CD14-positive monocyte (primary cell): ENCODE data around the gene IQSEC3. TPM values are rescaled to one million over a fixed set of nuclear protein-coding genes. Genes with fewer than 3 reads are reported as not detected.

ENCODE experiments used
- DNase-seq, 3 donors: peaks; one replicate each; pipeline ENCODE4 v3.0.0-alpha.2; 2011 to 2022
- H2AFZ ChIP-seq: 2 replicates; pipeline ENCODE4 v1.6.0; 2012; ENCODE audit warnings: mild to moderate bottlenecking, low read depth, low read length, inconsistent platforms; ENCODE audit not compliant: insufficient read depth, poor library complexity, severe bottlenecking
- H3K27ac ChIP-seq, 2 donors: 1 replicate in 1 of 2; 2 replicates in 1 of 2; pipeline ENCODE4 v1.5.1; 2012 to 2013; ENCODE audit warnings: low read length in 2 of 2, control low read depth in 1 of 2, inconsistent platforms in 1 of 2, low read depth in 1 of 2, mild to moderate bottlenecking in 1 of 2
- H3K27me3 ChIP-seq, 2 donors: one replicate each; pipeline versions ENCODE4 v1.6.0 to v1.6.1; 2011 to 2013; ENCODE audit warnings: low read length in 2 of 2; ENCODE audit not compliant: control insufficient read depth in 2 of 2, insufficient read depth in 2 of 2
- H3K36me3 ChIP-seq, 2 donors: replicated peaks in 1 of 2; 1 replicate in 1 of 2; 2 replicates in 1 of 2; pipeline versions ENCODE4 v1.5.1 to v1.6.1; 2012 to 2013; ENCODE audit warnings: low read length in 2 of 2, control low read depth in 1 of 2, inconsistent platforms in 1 of 2, mild to moderate bottlenecking in 1 of 2; ENCODE audit not compliant: insufficient read depth in 2 of 2, control insufficient read depth in 1 of 2
- H3K4me1 ChIP-seq, 2 donors: 1 replicate in 1 of 2; 2 replicates in 1 of 2; pipeline versions ENCODE4 v1.5.1 to v1.6.1; 2012 to 2013; ENCODE audit warnings: low read length in 2 of 2, control low read depth in 1 of 2, inconsistent platforms in 1 of 2, mild to moderate bottlenecking in 1 of 2, moderate library complexity in 1 of 2; ENCODE audit not compliant: insufficient read depth in 2 of 2, control insufficient read depth in 1 of 2
- H3K4me2 ChIP-seq: replicated peaks from 2 replicates; pipeline ENCODE3; 2012; ENCODE audit warnings: low read length, moderate library complexity, mild to moderate bottlenecking; ENCODE audit not compliant: poor library complexity, severe bottlenecking; ENCODE audit errors: extremely low read depth
- H3K4me3 ChIP-seq, 3 experiments: fragments of 200-600 bp in 1 of 3; sonication (generic) in 1 of 3; replicated peaks in 1 of 3; 1 replicate in 2 of 3; 2 replicates in 1 of 3; pipeline ENCODE4 v1.5.1; 2011 to 2013; ENCODE audit warnings: low read length in 3 of 3, mild to moderate bottlenecking in 3 of 3, control low read depth in 2 of 3, low read depth in 2 of 3, inconsistent platforms in 1 of 3, moderate library complexity in 1 of 3
- H3K79me2 ChIP-seq: 2 replicates; pipeline ENCODE4 v1.6.0; 2012; ENCODE audit warnings: mild to moderate bottlenecking, control low read depth, inconsistent platforms, low read length, moderate library complexity; ENCODE audit not compliant: insufficient read depth
- H3K9ac ChIP-seq: 2 replicates; pipeline ENCODE4 v1.6.0; 2017; ENCODE audit warnings: low read length, mild to moderate bottlenecking; ENCODE audit not compliant: insufficient read depth, poor library complexity, severe bottlenecking
- H3K9me3 ChIP-seq, 2 donors: replicated peaks in 1 of 2; 1 replicate in 1 of 2; 2 replicates in 1 of 2; pipeline versions ENCODE4 v1.5.1 to v1.6.1; 2012 to 2013; ENCODE audit warnings: low read length in 2 of 2, control low read depth in 1 of 2; ENCODE audit not compliant: control insufficient read depth in 1 of 2, insufficient read depth in 1 of 2
- H4K20me1 ChIP-seq: 2 replicates; pipeline ENCODE4 v1.6.0; 2012; ENCODE audit warnings: mild to moderate bottlenecking, low read length, control low read depth, moderate library complexity; ENCODE audit not compliant: insufficient read depth
- H3K27ac Mint-ChIP-seq, 7 donors: one replicate each; pipeline ENCODE4 v1.8.0; 2020; ENCODE audit warnings: mild to moderate bottlenecking in 7 of 7, mixed read lengths in 7 of 7, moderate library complexity in 6 of 7, inconsistent platforms in 2 of 7
- H3K27me3 Mint-ChIP-seq, 3 donors: one replicate each; pipeline ENCODE4 v1.8.0; 2021 to 2022; ENCODE audit warnings: low read depth in 3 of 3, mild to moderate bottlenecking in 3 of 3, mixed read lengths in 3 of 3, moderate library complexity in 3 of 3, inconsistent platforms in 1 of 3
- H3K36me3 Mint-ChIP-seq, 2 donors: one replicate each; pipeline ENCODE4 v1.8.0; 2020; ENCODE audit warnings: mixed read lengths in 2 of 2, inconsistent platforms in 1 of 2, mild to moderate bottlenecking in 1 of 2
- H3K4me1 Mint-ChIP-seq: one replicate; pipeline ENCODE4 v1.8.0; 2020; ENCODE audit warnings: mild to moderate bottlenecking, mixed read lengths
- H3K4me3 Mint-ChIP-seq, 2 donors: one replicate each; pipeline ENCODE4 v1.8.0; 2020; ENCODE audit warnings: mild to moderate bottlenecking in 2 of 2, mixed read lengths in 2 of 2, moderate library complexity in 1 of 2
- H3K9me3 Mint-ChIP-seq, 7 donors: one replicate each; pipeline ENCODE4 v1.8.0; 2020 to 2022; ENCODE audit warnings: mixed read lengths in 7 of 7, mild to moderate bottlenecking in 6 of 7, moderate library complexity in 6 of 7, inconsistent platforms in 2 of 7
- CTCF ChIP-seq: fragments of 200-600 bp; IDR thresholded peaks from one replicate; pipeline ENCODE4 v1.8.0; 2022; ENCODE audit warnings: antibody characterized with exemption, mild to moderate bottlenecking
- WGBS: methylation state at CpG from one replicate; pipeline ENCODE4 v1.1.5; 2013; ENCODE audit warnings: missing lambda C conversion rate; ENCODE audit not compliant: insufficient coverage; 5-methylcytosine and 5-hydroxymethylcytosine counted together
- intact Hi-C, 2 donors: fragments of 100-400 bp; cut with micrococcal nuclease; formaldehyde crosslinking; loops; one replicate each; pipeline versions ENCODE4 v1.15.0 to v1.15.1; 2023
- polyA plus RNA-seq, 3 donors: library from polyadenylated mRNA; depleted of rRNA in 1 of 3; unstranded in 2 of 3; stranded (reverse) in 1 of 3; fragments of 300-500 nt in 2 of 3; fragments of >200 nt in 1 of 3; fragmentation: Illumina TruSeq in 2 of 3; gene quantifications; 1 replicate in 2 of 3; 2 replicates in 1 of 3; pipeline ENCODE4 v1.2.3, GENCODE V29; 2012 to 2021

Gene IQSEC3
- polyA plus RNA-seq, 3 donors: not detected

GRCh38 chr12:196436-196835, 129.9 kb downstream of the IQSEC3 start:
- TF ChIP-seq CTCF: no peak
- no peak for DNase-seq
- intact Hi-C loops: no loop called here
- H3K9me3 Mint-ChIP-seq: peaks cover 0 to 3% (median 0%) of the 10 kb centered on the region in 7 donors
- H3K79me2 ChIP-seq: no peaks in the 10 kb centered on the region
- H3K27ac Mint-ChIP-seq: no peak overlapping the region
- H3K36me3 ChIP-seq: no peaks in the 10 kb centered on the region
- H3K27me3 Mint-ChIP-seq: peaks cover 20 to 33% (median 23%) of the 10 kb centered on the region in 3 donors
- 91% methylated on average over 3 of the region's 4 CpGs for WGBS
- peaks cover 6 to 25% of the 10 kb centered on the region in 2 donors for H3K36me3 Mint-ChIP-seq
- no peaks in the 10 kb centered on the region for H4K20me1 ChIP-seq
- no peak overlapping the region for H2AFZ ChIP-seq
- peaks cover 0 to 6% of the 10 kb centered on the region in 2 donors for H3K27me3 ChIP-seq
- no peak overlapping the region for H3K9ac ChIP-seq
- no peak overlapping the region for H3K4me3 ChIP-seq
- H3K27ac ChIP-seq: no peak overlapping the region
- no peak overlapping the region for H3K4me2 ChIP-seq
- no peaks in the 10 kb centered on the region for H3K4me1 ChIP-seq
- no peaks in the 10 kb centered on the region for H3K9me3 ChIP-seq
- no peak overlapping the region for H3K4me3 Mint-ChIP-seq
- peaks cover 3% of the 10 kb centered on the region for H3K4me1 Mint-ChIP-seq

GRCh38 chr12:197347-197746, 130.8 kb downstream of the IQSEC3 start:
- no peaks in the 10 kb centered on the region for H3K79me2 ChIP-seq
- no peak overlapping the region for H3K4me3 Mint-ChIP-seq
- TF ChIP-seq CTCF: no peak

More at GRCh38 chr12:197347-197746, 130.8 kb downstream of the IQSEC3 start:
- H3K4me1 Mint-ChIP-seq: peaks cover 3% of the 10 kb centered on the region
- H3K36me3 Mint-ChIP-seq: peaks cover 13 to 31% of the 10 kb centered on the region in 2 donors
- peaks cover 0 to 3% (median 1%) of the 10 kb centered on the region in 7 donors for H3K9me3 Mint-ChIP-seq
- WGBS: 76% methylated on average over 2 of the region's 3 CpGs
- no peaks in the 10 kb centered on the region for H4K20me1 ChIP-seq
- H3K4me3 ChIP-seq: no peak overlapping the region
- intact Hi-C loops: no loop called here
- H3K27me3 Mint-ChIP-seq: peaks cover 28 to 41% (median 29%) of the 10 kb centered on the region in 3 donors
- H3K4me2 ChIP-seq: no peak overlapping the region
- no peak overlapping the region for H2AFZ ChIP-seq
- H3K27ac Mint-ChIP-seq: no peak overlapping the region
- peaks cover 6 to 15% of the 10 kb centered on the region in 2 donors for H3K27me3 ChIP-seq
- no peak overlapping the region for H3K9ac ChIP-seq
- peaks cover 0 to 5% of the 10 kb centered on the region in 2 donors for H3K36me3 ChIP-seq
- no peaks in the 10 kb centered on the region for H3K9me3 ChIP-seq
- no peaks in the 10 kb centered on the region for H3K4me1 ChIP-seq
- DNase-seq: no peak
- H3K27ac ChIP-seq: no peak overlapping the region
